IMR-90 (cell line): ENCODE results near the gene OSBPL2.

Experiments
- CEBPB ChIP-seq: IDR thresholded peaks from 2 replicates; pipeline ENCODE4 v1.6.1; 2012; ENCODE audit warnings: low read depth, low read length, improper control_type of control experiment
- POLR2A ChIP-seq: IDR thresholded peaks from 2 replicates; pipeline ENCODE4 v1.6.1; 2012; ENCODE audit warnings: mild to moderate bottlenecking, low read depth, low read length
- TF ChIP-seq, protein P1 (sequence below): conservative IDR thresholded peaks from 2 replicates; pipeline ENCODE4 v1.5.1; 2012; ENCODE audit warnings: mild to moderate bottlenecking, low read depth, low read length, improper control_type of control experiment

DNA sequence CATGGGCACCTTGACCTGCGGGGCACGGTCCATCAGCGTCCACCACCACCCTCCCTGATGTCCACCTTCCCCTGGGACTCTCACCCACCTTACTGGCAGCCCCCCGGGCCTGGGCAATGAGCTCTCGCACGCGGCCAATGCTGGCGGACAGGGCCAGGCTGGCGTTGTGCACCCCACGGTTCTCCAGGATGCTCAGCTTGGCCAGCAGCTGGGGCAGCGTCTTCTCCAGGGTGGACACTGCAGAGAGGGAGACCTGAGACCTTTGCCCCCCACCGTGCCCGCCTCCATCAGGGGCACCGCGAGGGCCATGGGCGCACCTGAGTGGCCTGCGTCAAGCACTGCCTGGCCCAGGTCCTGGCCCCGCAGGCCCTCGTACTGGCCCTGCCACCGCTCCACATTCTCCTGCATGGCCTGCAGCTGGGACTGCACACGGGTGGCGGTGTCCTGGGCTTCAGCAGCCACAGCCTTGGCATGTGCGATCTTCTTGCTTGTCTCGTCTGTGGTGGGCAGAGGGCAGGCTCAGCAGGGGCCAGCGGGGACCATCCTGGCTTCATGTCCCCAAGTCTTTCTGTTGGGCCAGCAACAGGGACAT is 76.5 kb downstream of the OSBPL2 start:
- TF ChIP-seq, protein P1, sequence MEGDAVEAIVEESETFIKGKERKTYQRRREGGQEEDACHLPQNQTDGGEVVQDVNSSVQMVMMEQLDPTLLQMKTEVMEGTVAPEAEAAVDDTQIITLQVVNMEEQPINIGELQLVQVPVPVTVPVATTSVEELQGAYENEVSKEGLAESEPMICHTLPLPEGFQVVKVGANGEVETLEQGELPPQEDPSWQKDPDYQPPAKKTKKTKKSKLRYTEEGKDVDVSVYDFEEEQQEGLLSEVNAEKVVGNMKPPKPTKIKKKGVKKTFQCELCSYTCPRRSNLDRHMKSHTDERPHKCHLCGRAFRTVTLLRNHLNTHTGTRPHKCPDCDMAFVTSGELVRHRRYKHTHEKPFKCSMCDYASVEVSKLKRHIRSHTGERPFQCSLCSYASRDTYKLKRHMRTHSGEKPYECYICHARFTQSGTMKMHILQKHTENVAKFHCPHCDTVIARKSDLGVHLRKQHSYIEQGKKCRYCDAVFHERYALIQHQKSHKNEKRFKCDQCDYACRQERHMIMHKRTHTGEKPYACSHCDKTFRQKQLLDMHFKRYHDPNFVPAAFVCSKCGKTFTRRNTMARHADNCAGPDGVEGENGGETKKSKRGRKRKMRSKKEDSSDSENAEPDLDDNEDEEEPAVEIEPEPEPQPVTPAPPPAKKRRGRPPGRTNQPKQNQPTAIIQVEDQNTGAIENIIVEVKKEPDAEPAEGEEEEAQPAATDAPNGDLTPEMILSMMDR: no peak
- TF ChIP-seq POLR2A: no peak
- TF ChIP-seq CEBPB: no peak
